Measurements from ENCODE around the gene MAST4. TPM values are rescaled to one million over a fixed set of nuclear protein-coding genes. Genes with fewer than 3 reads are reported as not detected.

MAST4 gene
- total and polyA plus RNA-seq, 2 of the 13 experiments (the other 11 are each of a cell fraction or from before 2014, with no cell fraction given) = 3.4 to 3.7 TPM

DNA sequence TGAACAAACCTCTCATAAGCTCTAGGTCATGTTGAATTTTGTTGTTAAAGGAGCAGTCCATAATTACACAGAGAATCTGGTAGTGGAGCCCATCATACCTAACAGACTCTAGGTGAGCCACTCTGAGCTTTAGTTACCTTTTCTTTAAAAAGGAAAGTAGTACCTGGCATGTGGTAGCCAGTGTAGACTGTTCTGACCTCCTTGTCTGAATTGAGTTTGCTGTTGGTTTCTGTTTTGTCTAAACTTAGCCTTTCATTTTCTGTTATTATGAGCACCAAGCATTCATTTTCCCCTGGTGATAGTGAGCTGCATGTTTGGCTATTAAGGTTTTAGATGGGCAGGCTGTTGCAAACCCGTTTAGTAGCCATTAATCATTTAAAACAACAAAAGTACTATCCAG is 112.2 kb downstream of the MAST4 start (continued):
- TF ChIP-seq GPN1 (CRISPR knock-in tag; IDR thresholded peaks at IDR 0.05; ENCODE audit: borderline replicate concordance) = no peak
- TF ChIP-seq ZNF770 (CRISPR knock-in tag; IDR thresholded peaks at IDR 0.05) = no peak
- no peak for TF ChIP-seq BCLAF1 (IDR thresholded peaks at IDR 0.05)
- no peak for TF ChIP-seq NR0B2 (CRISPR knock-in tag; IDR thresholded peaks at IDR 0.05)
- TF ChIP-seq SP140L (CRISPR knock-in tag; IDR thresholded peaks at IDR 0.05; ENCODE audit: borderline replicate concordance) = no peak
- no peak for TF ChIP-seq ZNF382 (CRISPR knock-in tag; IDR thresholded peaks at IDR 0.05; ENCODE audit: borderline replicate concordance)

DNA sequence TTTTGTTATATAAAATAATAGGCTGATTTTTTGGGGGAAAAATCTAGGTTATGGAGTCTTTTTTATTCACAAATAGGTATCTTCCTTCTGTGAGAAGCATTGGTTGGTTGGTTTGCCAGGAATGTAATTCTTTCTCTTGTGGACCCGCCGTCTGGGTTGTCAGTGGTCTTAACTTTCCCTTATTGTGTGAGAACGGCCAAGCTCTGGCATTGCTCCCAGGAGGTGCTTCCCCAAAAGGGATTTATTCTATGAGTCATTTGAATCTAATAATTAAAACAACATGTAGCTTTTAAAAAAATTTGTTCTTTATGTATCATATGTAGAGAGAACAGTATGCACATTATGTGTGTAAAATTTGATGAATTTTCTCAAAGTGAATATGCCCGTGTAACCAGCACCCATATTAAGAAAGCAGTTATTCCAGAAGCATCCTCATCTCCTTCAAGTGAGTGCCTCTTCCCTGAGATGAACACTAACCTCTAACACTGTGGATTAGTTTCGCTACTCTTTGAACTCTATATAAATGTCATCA is 114.4 kb downstream of the MAST4 start:
- DNase-seq (ENCODE audit: low spot score) (no peak), FAIRE-seq (no peak), ATAC-seq (no peak)
- POLR2A ChIA-PET = no interaction called here
- BruUV-seq (replicated peaks) = no TSS peak
- no peak overlapping the region for H3K4me3 ChIP-seq (replicated peaks in 1 of 3; ENCODE audit: insufficient read depth in 1 of 3, low read depth in 2 of 3, low read length in 3 of 3)
- in situ Hi-C loops (cut with HindIII; ENCODE audit: extremely low pct_ligation_motif_present, low pct_unique_long_range_greater_than_20kb) (no loop called here), intact Hi-C loops (cut with micrococcal nuclease; ENCODE audit: unreplicated experiment) (no loop called here)
- no peak overlapping the region for H3K9ac ChIP-seq (ENCODE audit: insufficient read depth, low read depth, low read length)
- CTCF ChIA-PET (ENCODE audit: low intra/inter-chr PET ratio, low total read pairs) = no interaction called here
- H3K4me2 ChIP-seq (ENCODE audit: low read depth, low read length) = no peak overlapping the region
- no peaks in the 10 kb centered on the region for H3K36me3 ChIP-seq (replicated peaks in 1 of 2; ENCODE audit: control insufficient read depth in 1 of 2, insufficient read depth in 2 of 2, low read length in 2 of 2)
- no peaks in the 10 kb centered on the region for H3K9me3 ChIP-seq (ENCODE audit: low read length)
- TF ChIP-seq, protein P1, sequence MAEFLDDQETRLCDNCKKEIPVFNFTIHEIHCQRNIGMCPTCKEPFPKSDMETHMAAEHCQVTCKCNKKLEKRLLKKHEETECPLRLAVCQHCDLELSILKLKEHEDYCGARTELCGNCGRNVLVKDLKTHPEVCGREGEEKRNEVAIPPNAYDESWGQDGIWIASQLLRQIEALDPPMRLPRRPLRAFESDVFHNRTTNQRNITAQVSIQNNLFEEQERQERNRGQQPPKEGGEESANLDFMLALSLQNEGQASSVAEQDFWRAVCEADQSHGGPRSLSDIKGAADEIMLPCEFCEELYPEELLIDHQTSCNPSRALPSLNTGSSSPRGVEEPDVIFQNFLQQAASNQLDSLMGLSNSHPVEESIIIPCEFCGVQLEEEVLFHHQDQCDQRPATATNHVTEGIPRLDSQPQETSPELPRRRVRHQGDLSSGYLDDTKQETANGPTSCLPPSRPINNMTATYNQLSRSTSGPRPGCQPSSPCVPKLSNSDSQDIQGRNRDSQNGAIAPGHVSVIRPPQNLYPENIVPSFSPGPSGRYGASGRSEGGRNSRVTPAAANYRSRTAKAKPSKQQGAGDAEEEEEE (CRISPR knock-in tag; IDR thresholded peaks at IDR 0.05; ENCODE audit: borderline replicate concordance) = no peak
- TF ChIP-seq MTA3 (CRISPR knock-in tag; IDR thresholded peaks at IDR 0.05) = no peak
- no peak for TF ChIP-seq NCOA2 (CRISPR knock-in tag; IDR thresholded peaks at IDR 0.05)
- TF ChIP-seq ZEB1 (IDR thresholded peaks at IDR 0.05; ENCODE audit: insufficient replicate concordance, low read depth) = no peak
- no peak for TF ChIP-seq ZBTB8A (CRISPR knock-in tag; IDR thresholded peaks at IDR 0.05; ENCODE audit: borderline replicate concordance, low read depth)
- no peak for TF ChIP-seq HNRNPL (IDR thresholded peaks at IDR 0.05; ENCODE audit: low read depth, low read length)
- TF ChIP-seq YY1 (IDR thresholded peaks at IDR 0.05; ENCODE audit: insufficient read depth, insufficient replicate concordance, low read depth, low read length) = no peak
- H3K27ac ChIP-seq (ENCODE audit: extremely low read length, insufficient read depth, low read length) = no peak overlapping the region
- no peaks in the 10 kb centered on the region for H3K79me2 ChIP-seq (ENCODE audit: insufficient read depth, low read length)
- no peak overlapping the region for H2AFZ ChIP-seq (ENCODE audit: low read length)
- no peaks in the 10 kb centered on the region for H3K4me1 ChIP-seq (ENCODE audit: insufficient read depth, low read length)
- no peaks in the 10 kb centered on the region; a peak in 2 of 5 replicates for H3K27me3 ChIP-seq (ENCODE audit: control insufficient read depth in 1 of 2, insufficient read depth in 2 of 2, low read length in 2 of 2)
- no peaks in the 10 kb centered on the region for H4K20me1 ChIP-seq (ENCODE audit: insufficient read depth, low read length)
- 14% methylated on average over 5 of the region's 5 CpGs for WGBS (ENCODE audit: low lambda C conversion rate)

All from HepG2 (cell line).